ENCODE data around the gene SMARCAD1.

Gene SMARCAD1
- total RNA-seq, result 38.9 to 80.7 reads per million in 2 donors

GRCh38 chr4:94207469-94208224 is at the start of gene SMARCAD1:
TSS of gene SMARCAD1 (plus strand) at chr4:94207865. CDS start at chr4:94208395, 530 bp downstream.
- peak; percentile 77 for DNase-seq

- no peak for DNase-seq
These were observed 48.8 kb upstream of the SMARCAD1 start for GRCh38 chr4:94158883-94159282.

GRCh38 chr4:94159790-94160189 is 47.9 kb upstream of the SMARCAD1 start:
- no peak for DNase-seq

GRCh38 chr4:94160774-94161173 is 46.9 kb upstream of the SMARCAD1 start:
- no peak for DNase-seq

GRCh38 chr4:94165256-94165655 is 42.4 kb upstream of the SMARCAD1 start:
- DNase-seq, result no peak

GRCh38 chr4:94168321-94168720 is 39.3 kb upstream of the SMARCAD1 start:
- DNase-seq, result no peak

GRCh38 chr4:94169803-94170372 is 37.8 kb upstream of the SMARCAD1 start:
- no peak for DNase-seq

- DNase-seq, result no peak
These were observed 36.0 kb upstream of the SMARCAD1 start for GRCh38 chr4:94171616-94172015.

GRCh38 chr4:94175553-94176261 is 32.0 kb upstream of the SMARCAD1 start:
- no peak for DNase-seq

- DNase-seq, result no peak
These were observed 29.8 kb upstream of the SMARCAD1 start for GRCh38 chr4:94177822-94178221.

- DNase-seq, result no peak
These were observed 25.9 kb upstream of the SMARCAD1 start for GRCh38 chr4:94181815-94182214.

- no peak for DNase-seq
These were observed 4.9 kb upstream of the SMARCAD1 start for GRCh38 chr4:94202769-94203168.

GRCh38 chr4:94208266-94208665 is 601 bp downstream of the SMARCAD1 start:
- DNase-seq, result no peak

- no peak for DNase-seq
These were observed 1.3 kb downstream of the SMARCAD1 start for GRCh38 chr4:94208918-94209317.

- no peak for DNase-seq
These were observed 4.2 kb downstream of the SMARCAD1 start for GRCh38 chr4:94211861-94212260.

- no peak for DNase-seq
These were observed 7.1 kb downstream of the SMARCAD1 start for GRCh38 chr4:94214703-94215319.

GRCh38 chr4:94216394-94216793 is 8.7 kb downstream of the SMARCAD1 start:
- DNase-seq, result no peak

GRCh38 chr4:94219402-94219801 is 11.7 kb downstream of the SMARCAD1 start:
- DNase-seq, result no peak

GRCh38 chr4:94221916-94222315 is 14.3 kb downstream of the SMARCAD1 start:
- no peak for DNase-seq

- no peak for DNase-seq
These were observed 17.8 kb downstream of the SMARCAD1 start for GRCh38 chr4:94225449-94225848.

GRCh38 chr4:94226763-94227162 is 19.1 kb downstream of the SMARCAD1 start:
- no peak for DNase-seq

- no peak for DNase-seq
These were observed 21.0 kb downstream of the SMARCAD1 start for GRCh38 chr4:94228493-94229216.

- DNase-seq, result no peak
These were observed 24.9 kb downstream of the SMARCAD1 start for GRCh38 chr4:94232519-94232918.

Measured in T-helper 9 cell (primary cell).